OCI-LY3 (cell line): ENCODE measurements around the gene XRCC6.

Experiments used
- H2AFZ ChIP-seq: fragments of 200-600, 300-600 bp; shearing (Covaris generic); 2 replicates; pipeline ENCODE4 v1.6.0; 2014; ENCODE audit warnings: antibody characterized with exemption, low read depth, low read length
- H3K27ac ChIP-seq: fragments of 200-600, 300-600 bp; sonication (generic); 2 replicates; pipeline ENCODE4 v1.5.1; 2014; ENCODE audit warnings: mild to moderate bottlenecking, low read length, moderate library complexity, mixed read lengths
- H3K27me3 ChIP-seq: fragments of 200-600, 300-600 bp; sonication (generic); 2 replicates; pipeline ENCODE4 v1.6.1; 2014; ENCODE audit warnings: low read depth, low read length, mixed read lengths
- H3K36me3 ChIP-seq: fragments of 200-600, 300-600 bp; sonication (generic); replicated peaks from 2 replicates; pipeline ENCODE3; 2014; ENCODE audit warnings: low read depth, low read length, mixed read lengths
- H3K4me1 ChIP-seq: fragments of 300-600, 200-600 bp; sonication (generic); 2 replicates; pipeline ENCODE4 v1.6.1; 2014; ENCODE audit warnings: low read length, mixed read lengths
- H3K4me2 ChIP-seq: fragments of 200-600, 300-600 bp; sonication (generic); 2 replicates; pipeline ENCODE4 v1.6.1; 2014; ENCODE audit warnings: low read length, mixed read lengths
- H3K4me3 ChIP-seq: fragments of 300-600, 200-600 bp; sonication (generic); 2 replicates; pipeline ENCODE4 v1.5.1; 2014; ENCODE audit warnings: antibody characterized with exemption, mild to moderate bottlenecking, low read length, moderate library complexity
- H3K79me2 ChIP-seq: fragments of 300-600, 200-600 bp; shearing (Covaris generic); 2 replicates; pipeline ENCODE4 v1.6.1; 2014; ENCODE audit warnings: mild to moderate bottlenecking, low read length, mixed read lengths
- H3K9ac ChIP-seq: fragments of 300-600, 200-600 bp; shearing (Covaris generic); 2 replicates; pipeline ENCODE4 v1.6.0; 2014; ENCODE audit warnings: mild to moderate bottlenecking, low read length, moderate library complexity
- H3K9me3 ChIP-seq: fragments of 200-600, 300-600 bp; shearing (Covaris generic); 2 replicates; pipeline ENCODE4 v1.6.1; 2014; ENCODE audit warnings: low read length, mixed read lengths; ENCODE audit not compliant: insufficient read depth
- H4K20me1 ChIP-seq: fragments of 200-600, 300-600 bp; sonication (generic); 2 replicates; pipeline ENCODE4 v1.6.1; 2016; ENCODE audit warnings: low read length, mixed read lengths; ENCODE audit not compliant: insufficient read depth
- EZH2phosphoT487 ChIP-seq: fragments of 200-600 bp; shearing (Covaris generic); IDR thresholded peaks from 2 replicates; pipeline ENCODE4 v1.6.1; 2018; ENCODE audit warnings: antibody characterized with exemption, mixed run types, low read depth
- TF ChIP-seq, protein P1 (sequence below): fragments of 200-600, 300-600 bp; sonication (generic); IDR thresholded peaks from 2 replicates; pipeline ENCODE4 v1.5.1; 2014; ENCODE audit warnings: antibody characterized with exemption, low read length, low read depth

XRCC6 gene

DNA sequence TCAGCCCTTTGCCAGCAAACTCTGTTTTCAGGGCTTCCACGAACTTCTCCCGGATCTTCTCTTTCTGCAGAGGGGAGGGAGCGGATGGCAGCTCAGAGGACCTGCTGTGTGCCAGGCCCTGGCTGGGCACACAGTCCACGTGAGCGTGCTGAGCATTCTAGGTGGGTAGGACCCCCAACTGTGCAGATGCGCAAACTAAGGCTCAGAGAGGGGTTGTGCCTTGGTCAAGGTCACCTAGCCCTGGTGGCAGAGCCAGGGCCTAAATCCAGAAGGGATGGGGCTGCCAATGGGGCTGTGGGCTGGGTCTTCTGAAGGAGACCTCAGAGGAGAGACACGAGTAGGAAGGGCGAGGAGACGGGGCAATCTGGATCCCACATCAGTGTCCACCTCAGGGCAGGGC lies 42.3 kb upstream of the XRCC6 start:
- peaks cover 21% of the 10 kb centered on the region for H3K4me1 ChIP-seq
- H3K36me3 ChIP-seq = no peaks in the 10 kb centered on the region
- no peak overlapping the region for H3K27ac ChIP-seq
- no peaks in the 10 kb centered on the region for H3K9me3 ChIP-seq
- no peaks in the 10 kb centered on the region for H3K27me3 ChIP-seq
- H3K79me2 ChIP-seq = no peaks in the 10 kb centered on the region
- no peak overlapping the region for H2AFZ ChIP-seq
- TF ChIP-seq, protein P1, sequence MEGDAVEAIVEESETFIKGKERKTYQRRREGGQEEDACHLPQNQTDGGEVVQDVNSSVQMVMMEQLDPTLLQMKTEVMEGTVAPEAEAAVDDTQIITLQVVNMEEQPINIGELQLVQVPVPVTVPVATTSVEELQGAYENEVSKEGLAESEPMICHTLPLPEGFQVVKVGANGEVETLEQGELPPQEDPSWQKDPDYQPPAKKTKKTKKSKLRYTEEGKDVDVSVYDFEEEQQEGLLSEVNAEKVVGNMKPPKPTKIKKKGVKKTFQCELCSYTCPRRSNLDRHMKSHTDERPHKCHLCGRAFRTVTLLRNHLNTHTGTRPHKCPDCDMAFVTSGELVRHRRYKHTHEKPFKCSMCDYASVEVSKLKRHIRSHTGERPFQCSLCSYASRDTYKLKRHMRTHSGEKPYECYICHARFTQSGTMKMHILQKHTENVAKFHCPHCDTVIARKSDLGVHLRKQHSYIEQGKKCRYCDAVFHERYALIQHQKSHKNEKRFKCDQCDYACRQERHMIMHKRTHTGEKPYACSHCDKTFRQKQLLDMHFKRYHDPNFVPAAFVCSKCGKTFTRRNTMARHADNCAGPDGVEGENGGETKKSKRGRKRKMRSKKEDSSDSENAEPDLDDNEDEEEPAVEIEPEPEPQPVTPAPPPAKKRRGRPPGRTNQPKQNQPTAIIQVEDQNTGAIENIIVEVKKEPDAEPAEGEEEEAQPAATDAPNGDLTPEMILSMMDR = no peak
- no peak for TF ChIP-seq EZH2phosphoT487
- no peak overlapping the region for H3K4me2 ChIP-seq
- no peak overlapping the region for H3K9ac ChIP-seq
- H4K20me1 ChIP-seq = no peaks in the 10 kb centered on the region
- H3K4me3 ChIP-seq = no peak overlapping the region

DNA sequence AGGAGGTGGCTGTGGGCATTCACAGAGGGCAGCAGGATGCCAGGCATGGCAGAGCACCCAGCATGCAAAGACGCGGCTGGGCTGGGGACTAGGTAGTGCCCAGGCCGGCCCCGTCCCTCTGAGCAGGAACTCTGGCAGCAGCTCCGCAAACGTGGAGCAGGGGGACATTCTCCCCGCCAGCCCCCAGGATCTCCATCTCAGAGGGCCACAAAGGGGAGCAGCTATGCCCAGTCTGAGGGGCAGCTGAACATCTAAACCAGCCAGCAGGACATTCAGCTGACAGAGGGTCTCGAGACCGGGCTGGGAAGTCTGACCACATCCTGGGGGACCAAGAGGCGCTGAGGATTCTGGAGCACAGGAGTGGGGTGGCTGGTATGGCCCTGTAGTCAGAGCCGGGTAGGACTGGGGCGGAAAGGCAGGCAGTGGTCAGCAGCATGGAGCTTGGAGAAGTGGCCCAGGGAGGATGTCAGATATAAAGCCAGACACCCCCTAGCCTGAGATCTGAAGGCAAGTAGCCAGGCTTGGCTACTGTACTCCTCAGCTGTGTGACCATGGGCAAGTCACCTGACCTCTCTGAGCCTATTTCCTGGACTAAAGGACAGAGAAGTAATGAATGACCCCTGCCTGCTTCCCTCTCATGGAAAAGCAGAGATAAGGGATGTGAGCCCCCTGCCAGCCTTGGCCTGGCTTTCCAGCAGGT lies 41.6 kb upstream of the XRCC6 start:
- no peaks in the 10 kb centered on the region for H3K36me3 ChIP-seq
- H2AFZ ChIP-seq = no peak overlapping the region
- H3K4me3 ChIP-seq = no peak overlapping the region
- no peaks in the 10 kb centered on the region for H3K79me2 ChIP-seq
- no peak for TF ChIP-seq EZH2phosphoT487
- TF ChIP-seq, protein P1 = no peak
- no peaks in the 10 kb centered on the region for H3K9me3 ChIP-seq
- no peak overlapping the region for H3K9ac ChIP-seq
- H3K4me1 ChIP-seq = peaks cover 21% of the 10 kb centered on the region
- no peaks in the 10 kb centered on the region for H4K20me1 ChIP-seq
- H3K4me2 ChIP-seq = no peak overlapping the region
- H3K27ac ChIP-seq = no peak overlapping the region
- H3K27me3 ChIP-seq = no peaks in the 10 kb centered on the region

DNA sequence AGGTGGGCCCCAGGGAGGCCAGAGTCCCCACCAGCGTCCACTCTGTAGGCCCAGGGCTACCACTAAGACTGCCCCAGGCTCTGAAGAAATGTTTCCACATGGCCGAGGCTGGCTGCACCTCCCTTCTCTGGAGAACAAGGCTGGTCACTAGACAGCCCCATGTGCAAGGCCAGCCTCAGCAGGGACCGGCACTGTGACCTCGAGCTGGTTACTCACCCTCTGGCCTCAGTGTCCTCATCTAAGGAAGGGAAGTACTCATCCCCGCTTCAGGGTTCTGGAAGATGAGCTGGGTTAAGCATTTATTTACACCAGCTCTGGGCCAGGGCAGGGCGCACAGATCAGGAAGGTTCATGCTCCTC lies 41.1 kb upstream of the XRCC6 start:
- Histone ChIP-seq H3K79me2 (no peaks in the 10 kb centered on the region), H3K36me3 (no peaks in the 10 kb centered on the region), H3K27ac (no peak overlapping the region), H4K20me1 (no peaks in the 10 kb centered on the region), H3K4me2 (no peak overlapping the region), H3K4me3 (no peak overlapping the region), H2AFZ (no peak overlapping the region), H3K27me3 (no peaks in the 10 kb centered on the region), H3K9ac (no peak overlapping the region), H3K9me3 (no peaks in the 10 kb centered on the region), H3K4me1 (peaks cover 21% of the 10 kb centered on the region)
- no peak for TF ChIP-seq EZH2phosphoT487
- TF ChIP-seq, protein P1 = no peak

DNA sequence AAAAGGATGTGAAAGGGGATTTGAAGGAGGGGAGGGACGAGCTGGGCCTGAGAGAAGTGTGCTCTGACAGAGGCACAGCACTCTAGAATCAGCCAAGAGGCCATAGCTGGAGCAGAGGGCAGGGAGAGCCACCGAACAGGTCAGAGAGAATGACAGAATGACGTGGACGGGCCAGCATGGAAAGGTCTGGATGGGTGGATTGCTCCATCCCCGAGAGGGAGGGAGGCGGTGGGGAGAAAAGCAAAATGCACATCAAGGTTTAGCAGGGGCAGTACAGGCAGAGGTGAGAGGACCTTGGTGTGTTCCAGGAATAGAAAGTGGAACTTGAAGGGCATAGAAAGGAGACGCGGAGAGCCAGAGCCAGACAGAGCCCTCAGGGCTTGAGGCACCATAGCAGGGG lies 38.4 kb upstream of the XRCC6 start:
- no peaks in the 10 kb centered on the region for H4K20me1 ChIP-seq
- peak overlapping the region; percentile 33 for H3K4me2 ChIP-seq
- no peaks in the 10 kb centered on the region for H3K79me2 ChIP-seq
- peaks cover 21% of the 10 kb centered on the region for H3K4me1 ChIP-seq
- H3K36me3 ChIP-seq = no peaks in the 10 kb centered on the region
- no peaks in the 10 kb centered on the region for H3K9me3 ChIP-seq
- H3K9ac ChIP-seq = no peak overlapping the region
- no peak for TF ChIP-seq EZH2phosphoT487
- TF ChIP-seq, protein P1 = no peak
- H3K4me3 ChIP-seq = no peak overlapping the region
- H3K27ac ChIP-seq = no peak overlapping the region
- H2AFZ ChIP-seq = no peak overlapping the region
- no peaks in the 10 kb centered on the region for H3K27me3 ChIP-seq
